Fibroblast of skin of back (primary cell): ENCODE results near the gene TMEM98.
"Not testable (repeated sequence)": the region's sequence is repeated elsewhere in the genome, so short reads cannot be mapped to it uniquely, and the experiment has no call there.

ENCODE experiments used
- DNase-seq: peaks from one replicate; pipeline ENCODE4 v3.0.0-alpha.2; 2013

Gene TMEM98

DNA sequence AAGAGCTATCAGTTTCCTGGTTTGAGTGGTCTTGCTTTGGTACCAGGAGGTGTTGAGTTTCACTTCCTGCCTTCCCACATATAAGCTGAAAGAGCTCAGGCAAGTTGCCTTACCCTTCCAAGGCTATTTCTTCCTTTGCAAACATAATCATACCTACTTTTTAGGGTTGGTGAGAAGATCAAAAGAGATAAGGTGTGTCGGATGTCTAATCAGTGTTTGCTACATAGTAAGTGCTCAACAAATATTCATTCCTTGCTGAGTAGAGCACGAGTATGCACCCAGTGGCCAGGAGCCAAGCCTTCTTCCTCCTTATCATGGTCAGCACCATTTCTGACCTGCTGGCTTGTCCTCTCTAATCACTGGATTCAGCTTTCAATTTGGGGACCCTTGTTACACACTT lies 12.7 kb upstream of the TMEM98 start:
- no peak for DNase-seq

DNA sequence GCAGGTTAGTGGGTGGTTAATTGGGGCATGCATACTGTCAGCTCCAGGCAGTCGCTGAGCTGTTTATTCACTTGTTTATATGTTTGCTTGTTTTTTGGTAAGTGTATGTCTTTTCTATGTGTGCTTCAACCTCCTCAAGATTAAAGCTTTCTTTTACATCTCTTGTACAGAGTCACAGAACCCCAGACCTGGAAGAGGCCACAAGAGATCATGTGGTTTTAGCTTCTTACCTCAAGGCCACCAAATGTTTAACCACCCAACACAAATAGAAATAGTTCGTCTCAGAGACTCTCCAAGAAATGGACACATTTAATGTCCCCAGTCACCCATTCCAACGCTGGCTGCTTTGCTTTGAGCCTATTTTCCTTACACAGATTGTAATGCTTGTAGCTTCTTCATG lies 11.8 kb upstream of the TMEM98 start:
- no peak for DNase-seq

DNA sequence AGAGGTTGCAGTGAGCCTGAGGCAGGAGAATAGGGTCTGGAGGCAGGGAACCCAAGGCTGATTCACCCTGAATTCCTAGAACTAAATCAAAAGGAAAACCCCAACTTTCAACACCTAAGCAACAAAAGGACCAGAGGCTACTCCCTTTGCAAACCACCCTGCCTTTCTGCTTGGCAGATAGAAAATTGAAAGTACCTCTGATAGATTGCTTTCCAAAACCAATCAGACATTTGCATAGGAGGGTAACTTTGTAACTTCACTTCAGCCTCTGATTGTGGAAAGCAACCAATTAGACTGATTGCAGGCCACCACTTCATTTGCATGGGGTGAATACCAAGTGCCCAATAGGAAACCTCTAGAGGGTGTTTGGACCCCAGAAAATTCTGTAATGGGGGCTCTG lies 10.9 kb upstream of the TMEM98 start:
- DNase-seq, result no peak

DNA sequence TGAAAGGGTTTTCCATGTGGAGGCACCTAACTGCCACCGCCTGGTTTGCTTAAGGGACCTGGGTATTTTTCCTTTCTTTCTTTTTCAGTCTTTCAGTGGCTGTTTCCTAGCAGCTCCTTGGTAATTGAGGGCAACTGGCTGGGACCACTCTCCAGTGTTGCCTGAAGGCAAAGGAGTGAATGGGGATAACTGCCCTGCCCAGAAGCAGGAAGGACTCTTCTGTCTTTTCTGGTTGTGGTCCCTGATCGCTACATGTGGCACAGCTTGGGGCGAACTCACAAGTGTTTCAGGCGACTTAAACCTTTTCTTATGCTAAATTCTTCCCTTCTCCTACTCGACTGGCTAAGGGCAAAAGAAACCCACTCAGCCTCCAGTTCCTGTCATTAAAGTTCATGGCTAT lies 10.1 kb upstream of the TMEM98 start:
- no peak for DNase-seq

DNA sequence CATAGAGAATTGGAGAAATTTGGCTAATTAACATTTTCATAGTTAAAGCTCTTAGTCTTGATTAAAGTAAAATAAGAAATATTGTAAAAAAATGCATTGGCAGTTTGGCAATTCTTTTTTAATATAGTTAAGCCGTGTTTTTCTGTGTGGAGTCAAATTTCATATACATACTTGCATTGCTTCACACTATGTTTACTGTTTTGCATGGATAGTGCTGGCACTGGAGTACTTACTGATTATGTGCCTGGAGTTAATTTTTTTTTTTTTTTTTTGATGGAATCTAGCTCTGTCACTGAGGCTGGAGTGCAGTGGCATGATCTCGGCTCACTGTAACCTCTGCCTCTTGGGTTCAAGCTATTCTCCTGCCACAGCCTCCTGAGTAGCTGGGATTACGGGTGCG lies 8.1 kb upstream of the TMEM98 start:
- DNase-seq, result not testable (repeated sequence)

DNA sequence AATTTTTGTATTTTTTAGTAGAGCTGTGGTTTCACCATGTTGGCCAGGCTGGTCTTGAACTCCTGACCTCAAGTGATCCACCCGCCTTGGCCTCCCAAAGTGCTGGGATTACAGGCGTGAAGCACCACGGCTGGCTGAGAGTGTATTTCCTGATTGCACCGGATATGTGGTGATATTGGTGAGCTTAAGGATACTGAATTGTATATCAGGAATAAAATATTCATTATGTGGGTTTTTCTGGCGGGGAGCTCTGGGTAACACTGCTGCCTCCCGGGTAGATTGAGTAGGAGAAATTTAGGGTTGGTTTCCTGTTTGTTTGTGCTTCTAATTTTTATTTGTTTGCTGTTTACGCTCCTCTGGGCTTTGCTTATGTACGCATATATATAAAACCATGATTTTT lies 7.7 kb upstream of the TMEM98 start:
- DNase-seq, result no peak

DNA sequence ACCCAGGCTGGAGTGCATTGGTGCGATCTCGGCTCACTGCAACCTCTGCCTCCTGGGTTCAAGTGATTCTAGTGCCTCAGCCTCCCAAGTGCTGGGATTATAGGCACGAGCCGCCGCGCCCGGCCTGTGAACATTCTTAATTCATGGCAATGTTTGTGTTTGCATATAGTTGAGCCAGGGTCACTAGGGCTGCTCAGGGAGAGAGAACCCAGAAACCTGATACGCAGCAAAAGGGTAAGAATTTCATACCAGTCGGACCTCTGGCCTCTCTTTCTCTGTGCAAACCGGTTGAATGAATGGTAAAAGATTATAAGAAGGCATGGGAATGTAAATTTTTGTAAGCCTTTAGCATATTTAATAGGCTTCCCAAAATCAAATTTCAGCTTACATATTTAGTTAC lies 6.9 kb upstream of the TMEM98 start:
- DNase-seq, result no peak

DNA sequence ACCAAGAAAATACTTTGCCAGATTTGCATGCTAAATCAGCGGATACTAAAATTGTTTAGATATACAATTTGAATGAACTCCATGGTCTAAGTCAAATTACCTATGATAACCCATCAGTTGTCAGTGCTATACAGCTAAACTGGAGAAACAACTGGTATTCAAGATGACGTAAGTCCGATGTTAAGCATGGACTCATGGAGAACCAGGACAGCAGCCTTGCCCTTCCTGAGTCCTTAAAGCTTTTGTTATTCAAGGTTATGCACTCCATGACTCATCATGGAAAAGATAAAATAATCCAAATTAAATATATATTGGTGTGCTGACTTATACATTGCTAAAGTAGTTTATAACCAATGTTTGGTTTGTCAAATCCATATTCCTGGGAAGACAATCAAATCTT lies 4.0 kb upstream of the TMEM98 start:
- peak; percentile 25 for DNase-seq

DNA sequence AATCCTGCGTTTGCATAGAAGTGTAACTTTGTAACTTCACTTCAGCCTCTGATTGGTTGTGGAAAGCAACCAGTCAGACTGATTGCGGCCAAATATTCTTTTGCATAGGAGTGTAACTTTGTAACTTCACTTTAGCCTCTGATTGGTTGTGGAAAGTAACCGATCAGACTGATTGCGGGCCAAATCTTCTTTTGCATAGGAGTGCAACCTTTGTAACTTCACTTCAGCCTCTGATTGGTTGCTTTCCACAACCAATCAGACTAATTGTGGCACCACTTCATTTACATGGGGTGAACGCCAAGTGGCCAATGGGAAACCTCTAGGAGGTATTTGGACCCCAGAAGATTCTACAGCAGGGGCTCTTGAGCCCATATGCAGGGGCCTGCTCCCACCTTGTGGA lies 1.8 kb upstream of the TMEM98 start:
- DNase-seq, result no peak

DNA sequence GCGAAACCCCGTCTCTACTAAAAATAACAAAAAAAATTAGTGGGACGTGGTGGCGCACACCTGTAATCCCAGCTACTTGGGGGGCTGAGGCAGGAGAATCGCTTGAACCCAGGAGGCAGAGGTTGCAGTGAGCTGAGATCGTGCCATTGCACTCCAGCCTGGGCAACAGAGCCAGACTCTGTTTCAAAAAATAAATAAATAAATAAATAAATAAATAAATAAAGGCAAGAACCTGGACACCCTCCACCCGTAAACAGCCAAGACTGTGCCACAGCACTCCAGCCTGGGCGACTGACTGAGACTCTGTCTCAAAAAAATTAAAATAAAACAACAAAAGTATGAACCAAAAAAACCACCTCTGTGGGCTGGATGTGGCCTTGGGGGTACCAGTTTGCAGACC lies 1.2 kb upstream of the TMEM98 start:
- DNase-seq, result not testable (repeated sequence)

DNA sequence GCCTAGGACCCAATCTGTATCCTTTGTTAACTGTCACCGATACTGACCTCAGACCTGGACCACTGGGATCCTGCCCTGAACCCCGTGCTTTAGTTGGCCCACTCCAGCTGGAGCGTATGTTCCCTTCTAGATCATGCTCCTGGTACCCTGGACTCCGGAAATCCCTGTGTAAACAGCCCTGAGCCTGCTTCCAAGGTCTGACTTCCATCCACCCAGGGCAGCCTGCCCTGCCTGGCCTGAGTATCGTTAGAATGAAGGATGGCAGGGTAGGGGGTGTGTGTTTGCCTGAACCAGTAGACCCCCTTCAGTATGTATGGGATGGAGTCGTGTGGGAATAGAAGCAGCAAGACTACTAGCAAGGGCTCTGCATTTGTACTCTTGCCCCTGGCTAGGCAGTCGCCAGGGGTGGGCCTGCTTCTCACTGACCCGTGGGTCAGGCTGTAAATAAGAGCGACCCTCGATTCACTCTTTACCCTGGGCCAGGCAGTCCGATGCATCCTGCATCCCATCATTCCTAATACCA lies 691 bp upstream of the TMEM98 start:
- no peak for DNase-seq

DNA sequence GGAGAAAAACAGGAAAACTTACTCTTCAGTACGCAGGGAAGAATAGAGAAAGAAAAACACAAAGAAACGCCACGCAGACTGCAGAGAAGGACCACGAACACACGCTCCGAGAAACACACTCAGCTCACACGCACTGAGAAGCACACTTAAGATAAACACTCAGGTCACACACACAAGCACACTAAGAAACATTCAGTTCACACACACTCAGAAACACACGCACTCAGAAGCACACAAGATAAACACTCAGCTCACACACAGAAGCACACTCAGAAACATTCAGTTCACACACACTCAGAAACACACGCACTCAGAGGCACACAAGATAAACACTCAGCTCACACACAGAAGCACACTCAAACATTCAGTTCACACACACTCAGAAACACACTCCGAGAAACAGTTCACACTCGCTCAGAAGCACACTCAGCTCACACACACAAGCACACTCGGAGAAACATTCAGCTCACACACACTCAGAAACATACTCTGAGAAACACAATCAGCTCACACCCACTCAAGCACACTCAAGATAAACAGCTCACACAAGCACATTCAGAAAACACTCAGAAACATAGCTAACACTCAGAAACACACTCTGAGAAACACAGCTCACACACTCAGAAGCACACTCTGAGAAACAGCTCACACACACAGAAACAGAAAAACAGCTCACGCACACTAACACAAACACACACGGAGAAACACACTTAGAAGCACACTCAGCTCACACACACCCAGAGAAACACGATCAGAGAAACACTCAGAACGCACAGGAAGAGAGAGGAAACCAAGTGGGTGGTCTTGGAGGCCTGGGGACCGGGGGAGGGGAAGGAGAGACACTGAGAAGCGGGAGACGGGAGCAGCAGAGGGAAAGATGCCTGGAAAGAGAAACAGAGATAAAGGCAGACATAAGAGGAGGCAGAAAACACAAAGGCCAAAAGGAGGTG lies 908 bp downstream of the TMEM98 start:
- peak; percentile 23 for DNase-seq

DNA sequence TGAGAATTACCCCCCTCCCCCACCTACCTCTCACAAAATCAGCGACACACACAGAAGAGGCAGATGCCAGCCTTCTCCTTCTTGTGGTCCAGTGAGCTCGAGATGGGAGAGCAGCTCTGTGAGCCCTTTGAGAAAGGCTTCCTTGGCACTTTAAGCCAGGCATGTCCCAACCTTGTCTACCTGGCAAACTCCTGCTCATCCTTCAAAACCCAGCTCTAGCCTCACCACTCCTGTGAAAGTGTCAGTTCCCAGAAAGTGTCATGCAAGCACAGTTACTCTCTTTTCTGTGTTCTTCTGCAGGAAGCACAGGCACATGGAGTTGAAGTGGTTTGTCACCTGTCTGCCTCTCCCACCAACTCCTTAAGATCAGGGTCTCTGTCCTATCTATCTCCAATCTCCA lies 1.6 kb downstream of the TMEM98 start:
- no peak for DNase-seq

DNA sequence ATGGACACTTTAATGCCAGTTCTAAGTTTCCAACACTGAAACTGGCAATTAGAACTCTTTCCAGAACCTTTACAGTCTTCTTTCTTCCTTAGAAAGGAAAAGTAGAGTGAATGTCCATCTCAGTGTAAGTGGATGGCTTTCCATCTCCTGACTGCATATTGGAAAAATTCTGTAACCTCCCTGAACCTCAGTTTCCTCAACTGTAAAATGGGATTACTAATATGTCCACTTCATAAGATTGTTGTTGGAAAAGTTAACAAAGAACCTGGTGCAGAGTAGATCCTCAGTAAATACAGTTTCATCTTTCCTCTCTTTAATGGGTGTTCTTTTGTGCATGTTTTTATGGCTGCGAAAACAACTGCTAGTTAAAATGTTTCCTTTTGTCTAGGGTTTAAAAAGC lies 2.6 kb downstream of the TMEM98 start:
- DNase-seq, result no peak

DNA sequence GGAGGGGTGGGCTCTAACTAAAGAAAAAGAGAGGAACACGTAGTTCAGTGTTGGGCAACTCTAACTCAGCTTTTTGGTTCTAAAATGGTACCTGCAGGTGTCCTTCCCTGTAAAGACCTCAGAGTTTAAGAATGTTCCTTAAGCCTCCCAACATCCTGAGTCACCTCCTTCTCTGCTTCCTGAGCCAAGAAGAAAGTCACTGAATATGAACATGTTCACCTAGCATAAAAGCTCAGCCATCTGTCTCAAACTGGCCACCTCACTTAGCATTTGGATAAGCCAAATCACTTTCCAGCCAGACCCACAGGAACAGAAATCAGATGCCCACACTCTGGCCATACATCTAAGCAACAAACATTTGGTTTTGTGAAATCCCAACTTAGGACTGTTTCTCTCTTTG lies 3.7 kb downstream of the TMEM98 start:
- no peak for DNase-seq

DNA sequence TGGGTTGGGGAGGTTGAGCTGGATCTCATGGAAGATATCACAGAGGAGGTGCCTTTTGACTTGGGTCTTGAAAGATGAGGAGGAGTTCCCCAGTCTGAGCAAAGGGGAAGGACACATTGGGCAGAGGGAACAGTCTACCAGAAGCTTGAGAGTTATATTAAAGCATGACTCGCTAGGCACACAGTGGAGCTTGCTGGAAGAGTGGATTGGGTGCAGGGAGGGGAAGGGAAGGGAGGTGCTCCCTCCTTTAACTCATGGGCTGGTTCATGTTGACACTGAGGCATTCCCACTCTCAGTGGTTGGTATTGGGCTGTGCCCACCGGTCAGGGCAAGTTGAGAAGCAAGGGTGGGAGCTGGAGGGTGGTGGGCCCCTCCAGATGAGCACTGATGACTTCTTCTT lies 5.9 kb downstream of the TMEM98 start:
- no peak for DNase-seq

DNA sequence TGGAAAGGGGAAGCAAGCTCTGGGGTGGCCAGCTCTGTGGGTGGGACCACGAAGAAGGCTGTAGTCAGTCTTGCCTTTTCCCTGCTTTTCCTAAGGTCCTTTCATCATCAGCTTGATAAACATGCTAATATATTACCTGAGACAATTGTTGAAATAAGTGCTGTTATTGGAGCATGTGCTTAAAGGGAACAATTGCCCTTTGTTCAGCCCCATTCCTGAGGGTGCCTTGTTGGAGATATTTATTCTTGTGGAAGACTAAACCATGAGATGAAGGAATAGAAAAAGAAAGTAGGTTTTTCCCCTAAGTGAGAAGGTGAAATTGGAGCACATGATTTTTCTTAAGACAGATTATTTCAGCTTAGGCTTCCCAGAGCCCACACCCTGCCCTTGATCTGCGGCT lies 7.8 kb downstream of the TMEM98 start:
- no peak for DNase-seq

DNA sequence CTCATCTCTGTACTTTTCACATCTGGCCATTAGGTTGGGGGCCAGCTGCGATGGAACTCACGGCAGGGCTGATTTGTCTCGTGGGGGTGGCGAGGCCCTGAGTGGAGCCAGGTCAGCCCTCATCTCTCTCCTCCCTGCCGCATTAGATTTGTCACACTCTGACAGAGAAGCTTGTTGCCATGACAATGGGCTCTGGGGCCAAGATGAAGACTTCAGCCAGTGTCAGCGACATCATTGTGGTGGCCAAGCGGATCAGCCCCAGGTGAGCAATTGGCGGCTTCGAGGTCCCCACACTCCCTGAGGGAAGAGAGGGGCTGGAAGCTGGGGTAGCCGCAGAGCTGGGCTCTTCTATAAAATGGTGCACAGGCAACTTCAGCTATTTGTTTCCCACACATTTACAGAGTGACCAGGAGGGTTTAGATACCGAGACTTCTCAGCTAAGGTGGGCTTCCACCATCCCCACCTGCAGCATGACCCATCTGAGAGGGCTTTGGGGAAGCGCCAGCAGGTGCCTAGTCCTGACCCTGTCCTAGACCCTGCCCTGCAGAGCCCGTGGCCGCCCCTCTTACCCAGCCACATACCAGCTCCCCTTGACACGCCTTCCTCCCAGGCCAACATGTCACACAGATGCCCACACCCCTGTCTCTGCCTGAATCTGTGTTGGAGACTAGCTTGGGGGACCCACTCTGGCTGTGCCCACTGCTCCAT lies 8.4 kb downstream of the TMEM98 start:
- DNase-seq, result no peak

DNA sequence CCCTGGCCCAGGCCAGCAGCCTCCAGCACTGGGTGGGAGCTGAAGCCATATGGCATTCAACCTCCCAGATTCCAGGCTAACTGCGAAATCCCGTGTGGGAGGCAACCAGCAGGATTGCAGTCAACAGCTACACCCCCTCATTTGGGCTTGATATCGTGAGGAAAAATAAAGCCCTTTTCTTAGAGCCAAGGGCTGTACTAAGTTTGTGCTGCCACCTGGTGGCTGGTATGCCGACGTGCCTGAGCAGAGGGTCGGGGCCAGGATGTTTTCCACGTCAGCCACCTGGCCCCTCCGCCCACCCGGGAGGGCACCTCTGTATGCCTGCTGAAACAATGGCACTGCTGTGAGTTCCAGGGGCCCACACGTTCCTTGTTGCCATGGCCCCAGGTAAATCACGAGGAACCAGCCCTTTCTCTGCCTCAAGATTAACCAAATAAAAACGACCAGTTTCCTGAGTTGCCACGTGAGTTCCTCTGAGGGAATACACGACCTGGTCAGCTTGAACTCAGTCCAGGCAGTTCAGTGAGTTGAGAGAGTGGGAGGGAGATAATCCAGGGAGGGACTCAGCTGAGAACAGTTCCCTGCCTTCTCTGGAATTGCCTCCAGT lies 9.0 kb downstream of the TMEM98 start:
- peak; percentile 50 for DNase-seq

DNA sequence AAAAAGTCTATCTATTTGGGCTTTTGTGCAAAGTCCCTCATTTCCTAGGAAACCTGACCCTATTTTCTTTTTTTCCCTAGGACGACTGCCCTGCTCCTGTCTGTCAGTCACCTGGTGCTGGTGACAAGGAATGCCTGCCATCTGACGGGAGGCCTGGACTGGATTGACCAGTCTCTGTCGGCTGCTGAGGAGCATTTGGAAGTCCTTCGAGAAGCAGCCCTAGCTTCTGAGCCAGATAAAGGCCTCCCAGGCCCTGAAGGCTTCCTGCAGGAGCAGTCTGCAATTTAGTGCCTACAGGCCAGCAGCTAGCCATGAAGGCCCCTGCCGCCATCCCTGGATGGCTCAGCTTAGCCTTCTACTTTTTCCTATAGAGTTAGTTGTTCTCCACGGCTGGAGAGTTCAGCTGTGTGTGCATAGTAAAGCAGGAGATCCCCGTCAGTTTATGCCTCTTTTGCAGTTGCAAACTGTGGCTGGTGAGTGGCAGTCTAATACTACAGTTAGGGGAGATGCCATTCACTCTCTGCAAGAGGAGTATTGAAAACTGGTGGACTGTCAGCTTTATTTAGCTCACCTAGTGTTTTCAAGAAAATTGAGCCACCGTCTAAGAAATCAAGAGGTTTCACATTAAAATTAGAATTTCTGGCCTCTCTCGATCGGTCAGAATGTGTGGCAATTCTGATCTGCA lies 12.9 kb downstream of the TMEM98 start:
- DNase-seq, result no peak

DNA sequence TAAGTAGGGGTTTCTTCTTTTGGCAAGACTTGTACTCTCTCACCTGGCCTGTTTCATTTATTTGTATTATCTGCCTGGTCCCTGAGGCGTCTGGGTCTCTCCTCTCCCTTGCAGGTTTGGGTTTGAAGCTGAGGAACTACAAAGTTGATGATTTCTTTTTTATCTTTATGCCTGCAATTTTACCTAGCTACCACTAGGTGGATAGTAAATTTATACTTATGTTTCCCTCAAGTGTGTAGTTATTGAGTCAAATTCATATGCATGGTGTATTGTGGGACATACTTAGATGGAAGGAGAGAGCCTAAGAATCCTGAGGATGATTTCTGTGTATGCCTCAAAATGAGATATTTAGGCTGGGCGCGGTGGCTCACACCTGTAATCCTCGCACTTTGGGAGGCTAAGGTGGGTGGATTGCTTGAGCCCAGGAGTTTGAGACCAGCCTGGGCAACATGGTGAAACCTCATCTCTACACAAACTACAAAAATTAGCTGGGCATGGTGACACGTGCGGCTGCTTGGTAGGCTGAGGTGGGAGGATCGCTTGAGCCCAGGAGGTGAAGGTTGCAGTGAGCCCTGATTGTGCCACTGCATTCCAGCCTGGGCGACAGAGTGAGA lies 13.6 kb downstream of the TMEM98 start:
- no peak for DNase-seq

DNA sequence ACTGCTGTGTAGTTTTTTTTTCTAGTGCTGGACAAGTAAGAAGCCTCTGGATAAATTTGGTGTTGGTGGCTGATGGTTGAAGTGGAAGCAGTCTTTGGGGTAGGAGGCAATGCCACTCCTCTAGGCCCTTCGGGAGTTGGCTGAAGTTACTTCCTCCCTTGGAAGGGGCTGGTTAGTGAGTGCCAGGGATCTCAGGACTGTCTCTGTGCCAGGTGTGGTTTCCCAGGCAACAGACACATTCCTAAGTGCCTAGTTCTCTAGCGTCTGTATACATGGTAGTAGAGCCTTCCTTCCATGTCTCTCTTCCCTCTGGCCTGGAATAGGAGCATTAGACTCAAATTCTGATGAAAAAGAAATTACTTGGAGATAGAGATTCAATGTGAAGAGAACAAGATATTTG lies 15.3 kb downstream of the TMEM98 start:
- DNase-seq, result peak; percentile 15
